ENCODE results near the gene RASGRF1.

- TF ChIP-seq CTCF (IDR thresholded peaks at IDR 0.05; ENCODE audit: poor library complexity, severe bottlenecking) (no peak), POLR2AphosphoS5 (IDR thresholded peaks at IDR 0.05) (no peak), SMC3 (conservative IDR thresholded peaks at IDR 0.05; ENCODE audit: poor library complexity) (no peak), EZH2 (IDR thresholded peaks at IDR 0.05; ENCODE audit: borderline replicate concordance, insufficient read depth, low read length, poor library complexity, severe bottlenecking) (no peak)
Measured at GRCh38 chr15:78989701-78990240, 100.8 kb downstream of the RASGRF1 start.

Data from neural cell (in vitro differentiated cells).